Colon (tissue), 2 donors: ENCODE measurements around the gene TBX18.

Source experiments
- FAIRE-seq: peaks from 2 replicates; lab custom pipeline; 2012; peaks lifted over from hg19 to GRCh38; lab: Jason Lieb, UNC
- donor health status: control.
- donor health status: control.

TBX18 gene

DNA sequence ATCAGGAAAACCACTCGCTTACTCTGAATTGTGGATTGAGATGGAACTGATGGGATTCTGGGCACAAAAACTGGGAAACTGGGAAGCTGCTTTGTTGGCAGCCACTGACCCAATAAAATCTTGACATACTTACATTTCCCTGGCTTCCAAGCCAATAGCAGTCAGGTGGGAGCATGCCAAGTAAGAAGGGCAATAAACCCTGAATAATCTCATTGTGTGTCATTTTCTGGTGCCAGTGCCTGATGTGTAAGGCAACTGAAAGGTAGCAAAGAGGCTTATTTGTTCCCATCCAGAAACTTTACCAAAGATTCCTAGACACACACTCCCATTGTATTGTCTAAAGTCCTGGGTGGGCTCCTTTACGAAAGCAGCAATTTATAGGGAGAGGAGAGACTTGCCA is 93.2 kb downstream of the TBX18 start:
- FAIRE-seq: no peak

DNA sequence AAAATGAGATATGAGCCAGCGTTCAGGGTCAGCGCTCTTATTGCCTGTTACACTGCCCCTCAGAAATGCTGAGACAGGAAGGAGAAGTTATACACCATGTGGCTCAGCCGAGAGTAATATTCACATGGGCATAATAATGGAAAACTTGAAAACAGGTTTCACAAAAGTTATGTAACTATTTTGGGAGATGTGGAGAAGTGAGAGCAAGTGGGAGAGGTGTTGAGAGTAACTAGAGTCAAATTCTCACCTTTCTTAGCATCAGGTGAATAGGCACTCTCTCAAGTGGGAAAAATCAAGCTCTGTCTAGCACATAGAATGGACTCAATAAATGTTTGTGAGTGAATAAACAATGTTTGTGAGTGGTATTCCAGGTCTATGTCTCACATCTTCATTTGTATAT is 94.5 kb downstream of the TBX18 start:
- no peak for FAIRE-seq

- FAIRE-seq: no peak
Observed at GRCh38 chr6:84667252-84668213, 96.9 kb downstream of the TBX18 start.

- no peak for FAIRE-seq
Observed at GRCh38 chr6:84665401-84665800, 99.0 kb downstream of the TBX18 start.

- FAIRE-seq: no peak
Observed at GRCh38 chr6:84663866-84664265, 100.5 kb downstream of the TBX18 start.

- no peak for FAIRE-seq
Observed at GRCh38 chr6:84657486-84657885, 106.9 kb downstream of the TBX18 start.

DNA sequence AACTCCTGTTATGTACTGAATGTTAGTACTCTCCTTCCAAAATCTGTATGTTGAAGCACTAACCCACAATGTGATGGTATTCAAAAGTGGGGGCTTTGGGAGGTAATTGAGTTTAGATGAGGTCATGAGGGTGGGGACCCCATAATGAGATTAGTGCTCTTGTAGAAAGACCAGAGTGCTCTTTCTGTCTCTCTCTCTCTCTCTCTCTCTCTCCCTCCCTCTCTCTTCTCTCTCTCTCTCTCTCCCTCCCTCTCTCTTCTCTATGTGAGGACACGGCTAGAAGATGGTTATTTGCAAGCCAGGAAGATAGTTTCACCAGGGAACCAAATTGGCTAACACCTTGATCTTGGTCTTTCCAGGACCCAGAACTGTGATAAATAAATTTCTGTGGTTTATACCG is 107.4 kb downstream of the TBX18 start:
- FAIRE-seq: no peak

DNA sequence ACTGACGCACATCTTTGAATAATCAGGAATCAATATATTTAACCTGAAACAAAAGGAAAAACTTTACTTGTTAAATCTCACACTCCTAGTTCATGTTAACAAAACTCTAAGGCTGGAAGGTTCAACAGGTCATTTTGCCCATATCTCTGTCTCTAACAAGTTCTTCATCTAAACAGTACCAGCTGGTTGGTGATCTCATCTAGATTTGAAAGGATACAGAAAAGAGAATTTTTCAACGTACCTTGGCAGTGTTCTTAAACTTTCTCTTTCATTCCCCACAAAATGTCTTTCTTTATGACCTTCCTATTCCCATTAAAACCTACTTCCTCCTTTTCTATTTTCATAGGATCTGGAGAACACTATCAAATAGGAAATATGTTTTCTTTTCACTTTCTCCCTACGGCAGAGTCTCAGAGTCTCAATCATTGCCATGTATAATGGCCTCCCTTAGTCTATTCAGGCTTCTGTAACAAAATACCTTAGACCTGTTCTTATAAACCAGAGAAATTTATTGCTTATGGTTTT is 111.3 kb downstream of the TBX18 start:
- no peak for FAIRE-seq

GRCh38 chr6:84652356-84653026 is 111.9 kb downstream of the TBX18 start:
- no peak for FAIRE-seq

GRCh38 chr6:84651583-84651982 is 112.8 kb downstream of the TBX18 start:
- no peak for FAIRE-seq

GRCh38 chr6:84648444-84648843 is 116.0 kb downstream of the TBX18 start:
- FAIRE-seq: no peak

DNA sequence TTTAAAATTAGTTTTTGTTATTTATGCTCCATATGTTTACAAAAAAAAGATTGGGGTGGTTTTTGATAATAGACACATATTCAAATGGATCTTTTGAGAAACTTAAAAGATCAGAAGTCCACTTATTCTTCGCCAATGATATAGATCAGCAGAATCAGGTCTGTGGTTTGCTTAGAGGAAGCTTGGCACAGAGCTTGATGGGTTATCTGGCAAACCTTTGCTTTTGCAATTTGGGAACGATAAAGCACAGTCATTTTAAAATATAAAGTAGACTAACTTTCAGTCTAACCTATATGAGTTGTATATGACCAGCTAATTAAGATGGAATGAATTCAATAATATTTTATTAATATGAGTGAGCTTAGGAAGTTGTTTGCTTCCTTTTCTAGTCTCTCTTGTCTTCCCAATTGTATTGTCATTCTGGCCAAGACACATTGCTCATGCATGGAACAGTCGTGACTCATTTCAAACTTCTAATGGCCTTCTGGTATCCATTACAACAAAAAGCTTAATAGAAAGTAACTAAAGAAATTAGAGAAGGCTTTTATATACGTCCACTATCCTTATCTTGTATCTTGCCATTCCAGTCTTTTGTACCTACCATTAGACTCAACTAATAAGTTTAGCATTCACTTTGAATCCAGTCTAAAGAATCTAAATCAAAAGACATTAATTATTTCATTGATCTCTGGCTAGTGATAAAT is 118.7 kb downstream of the TBX18 start:
- FAIRE-seq: no peak

GRCh38 chr6:84645000-84645399 is 119.4 kb downstream of the TBX18 start:
- no peak for FAIRE-seq

GRCh38 chr6:84643778-84644177 is 120.6 kb downstream of the TBX18 start:
- FAIRE-seq: no peak

DNA sequence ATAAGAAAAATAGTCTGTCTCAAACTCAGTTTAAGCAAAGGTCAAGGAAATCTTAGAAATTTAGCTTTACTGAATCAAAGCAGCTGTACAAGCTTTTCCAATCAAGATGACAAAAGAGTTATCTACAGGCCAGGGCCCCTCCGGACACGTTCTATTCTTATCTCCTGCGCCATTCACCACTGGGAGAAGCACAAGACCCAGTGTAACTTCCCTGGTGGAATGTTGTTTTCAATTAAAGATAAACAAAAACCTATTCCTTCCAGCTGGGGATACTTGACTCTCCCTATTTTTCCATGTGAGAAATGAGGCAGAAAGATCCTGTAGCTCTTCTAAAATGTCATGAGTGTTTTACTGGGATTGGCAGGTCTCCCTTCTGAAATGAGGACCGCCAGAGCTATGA is 123.3 kb downstream of the TBX18 start:
- no peak for FAIRE-seq

DNA sequence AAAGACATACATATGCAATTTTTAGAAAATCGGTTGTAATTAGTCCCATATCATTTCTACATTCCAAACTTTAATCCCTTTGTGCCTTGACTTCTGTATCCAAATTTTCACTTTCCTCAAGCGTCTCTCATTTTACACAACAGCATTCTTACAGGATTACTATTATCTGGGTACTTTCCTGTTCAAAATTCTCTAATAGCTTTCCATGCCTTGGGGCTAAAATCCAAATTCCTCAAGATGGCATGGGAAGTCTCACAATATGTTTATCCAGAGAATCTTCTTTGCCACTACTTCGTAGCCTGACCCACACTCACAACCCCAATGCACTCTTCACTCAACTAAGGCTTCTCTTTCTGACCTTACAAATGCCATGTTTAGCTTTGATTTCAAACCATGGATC is 125.0 kb downstream of the TBX18 start:
- no peak for FAIRE-seq

- FAIRE-seq: no peak
Observed at GRCh38 chr6:84638286-84638685, 126.1 kb downstream of the TBX18 start.
